Duodenal mucosa (tissue), 2 donors: ENCODE results near the gene JAG1.
A peak's percentile ranks its signal among the peaks of the same experiment; 100 is the strongest.

ENCODE experiments used
- H3K27ac ChIP-seq: one replicate; pipeline ENCODE4 v1.7.0; 2013; ENCODE audit warnings: low read depth, low read length
- H3K27me3 ChIP-seq, 2 donors: one replicate each; pipeline ENCODE4 v1.7.0; 2013; ENCODE audit warnings: low read length in 2 of 2, control low read depth in 1 of 2; ENCODE audit not compliant: insufficient read depth in 2 of 2, control insufficient read depth in 1 of 2
- H3K36me3 ChIP-seq, 2 donors: one replicate each; pipeline ENCODE4 v1.7.0; 2013; ENCODE audit warnings: low read length in 2 of 2, control low read depth in 1 of 2; ENCODE audit not compliant: insufficient read depth in 2 of 2, control insufficient read depth in 1 of 2
- H3K4me1 ChIP-seq, 2 donors: one replicate each; pipeline ENCODE4 v1.7.0; 2013; ENCODE audit warnings: low read length in 2 of 2, control low read depth in 1 of 2; ENCODE audit not compliant: insufficient read depth in 2 of 2, control insufficient read depth in 1 of 2
- H3K4me3 ChIP-seq, 2 donors: one replicate each; pipeline ENCODE4 v1.7.0; 2013; ENCODE audit warnings: low read length in 2 of 2, low read depth in 1 of 2
- H3K9ac ChIP-seq, 2 donors: one replicate each; pipeline ENCODE4 v1.7.0; 2013; ENCODE audit warnings: low read length in 2 of 2, low read depth in 1 of 2
- H3K9me3 ChIP-seq, 2 donors: one replicate each; pipeline ENCODE4 v1.7.0; 2013; ENCODE audit warnings: low read length in 2 of 2, control low read depth in 1 of 2; ENCODE audit not compliant: control insufficient read depth in 1 of 2

The JAG1 gene

GRCh38 chr20:10713161-10713560, 39.4 kb upstream of the JAG1 start:
- Histone ChIP-seq H3K27ac (no peak overlapping the region), H3K27me3 (no peaks in the 10 kb centered on the region), H3K9ac (no peak overlapping the region), H3K4me3 (no peak overlapping the region), H3K4me1 (peaks cover 20 to 28% of the 10 kb centered on the region in 2 donors), H3K36me3 (no peaks in the 10 kb centered on the region), H3K9me3 (no peaks in the 10 kb centered on the region)

GRCh38 chr20:10711903-10712451, 38.2 kb upstream of the JAG1 start:
- H3K9me3 ChIP-seq = no peaks in the 10 kb centered on the region
- H3K4me3 ChIP-seq = peak overlapping the region; percentile 24 to 49
- peaks cover 22 to 32% of the 10 kb centered on the region in 2 donors for H3K4me1 ChIP-seq
- no peak overlapping the region for H3K27ac ChIP-seq
- peak overlapping the region in 1 of 2 donors; percentile 48 for H3K9ac ChIP-seq
- H3K27me3 ChIP-seq = no peaks in the 10 kb centered on the region
- no peaks in the 10 kb centered on the region for H3K36me3 ChIP-seq

GRCh38 chr20:10710991-10711775, 37.4 kb upstream of the JAG1 start:
- H3K4me1 ChIP-seq = peaks cover 22 to 32% of the 10 kb centered on the region in 2 donors
- no peaks in the 10 kb centered on the region for H3K27me3 ChIP-seq
- H3K36me3 ChIP-seq = no peaks in the 10 kb centered on the region
- peak overlapping the region in 1 of 2 donors; percentile 48 for H3K9ac ChIP-seq
- no peak overlapping the region for H3K27ac ChIP-seq
- peak overlapping the region; percentile 24 to 49 for H3K4me3 ChIP-seq
- no peaks in the 10 kb centered on the region for H3K9me3 ChIP-seq

DNA sequence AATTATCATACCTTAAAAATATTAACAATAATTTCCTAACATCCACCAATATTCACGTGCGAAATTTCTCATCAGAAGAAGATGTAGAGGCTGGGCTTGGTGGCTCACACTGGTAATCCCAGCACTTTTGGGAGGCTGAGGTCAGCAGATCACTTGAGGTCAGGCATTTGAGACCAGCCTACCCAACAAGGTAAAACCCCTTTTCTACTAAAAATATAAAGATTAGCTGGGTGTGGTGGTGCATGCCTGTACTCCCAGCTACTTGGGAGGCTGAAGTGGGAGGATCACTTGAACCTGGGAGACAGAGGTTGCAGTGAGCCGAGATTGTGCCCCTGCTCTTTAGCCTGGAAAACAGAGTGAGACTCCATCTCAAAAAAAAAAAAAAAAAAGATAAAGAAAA, 36.1 kb upstream of the JAG1 start:
- Histone ChIP-seq H3K4me1 (peaks cover 22 to 29% of the 10 kb centered on the region in 2 donors), H3K9me3 (no peaks in the 10 kb centered on the region), H3K27ac (no peak overlapping the region), H3K4me3 (no peak overlapping the region), H3K27me3 (no peaks in the 10 kb centered on the region), H3K36me3 (no peaks in the 10 kb centered on the region), H3K9ac (no peak overlapping the region)

GRCh38 chr20:10708351-10709185, 34.8 kb upstream of the JAG1 start:
- H3K27ac ChIP-seq = no peak overlapping the region
- no peaks in the 10 kb centered on the region for H3K36me3 ChIP-seq
- H3K9me3 ChIP-seq = no peaks in the 10 kb centered on the region
- peaks cover 22 to 24% of the 10 kb centered on the region in 2 donors for H3K4me1 ChIP-seq
- no peaks in the 10 kb centered on the region for H3K27me3 ChIP-seq
- no peak overlapping the region for H3K9ac ChIP-seq
- no peak overlapping the region for H3K4me3 ChIP-seq

- peaks cover 22 to 24% of the 10 kb centered on the region in 2 donors for H3K4me1 ChIP-seq
- no peaks in the 10 kb centered on the region for H3K27me3 ChIP-seq
- H3K9me3 ChIP-seq = no peaks in the 10 kb centered on the region
- H3K4me3 ChIP-seq = no peak overlapping the region
- H3K9ac ChIP-seq = no peak overlapping the region
- no peak overlapping the region for H3K27ac ChIP-seq
- H3K36me3 ChIP-seq = no peaks in the 10 kb centered on the region
Measured at GRCh38 chr20:10707791-10708190, 34.0 kb upstream of the JAG1 start.

DNA sequence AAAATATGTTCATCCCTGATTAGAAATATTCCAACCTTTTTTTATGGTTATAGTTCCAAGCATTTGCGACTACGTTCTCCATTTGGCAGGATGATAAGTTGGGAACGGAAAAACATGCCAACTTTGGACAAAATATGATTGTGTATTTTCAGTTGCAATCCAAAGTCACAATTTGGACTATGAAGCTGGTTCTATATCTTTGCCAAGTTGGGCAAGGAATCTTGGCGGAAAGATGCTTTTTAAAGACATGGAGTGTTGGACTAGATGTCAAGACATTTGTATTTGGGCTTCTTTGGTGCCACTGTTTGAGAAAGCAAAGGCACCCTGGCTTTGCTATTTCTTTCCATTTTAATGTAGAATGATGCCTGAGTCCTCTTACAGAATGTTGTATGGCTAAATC, 33.3 kb upstream of the JAG1 start:
- no peak overlapping the region for H3K27ac ChIP-seq
- H3K27me3 ChIP-seq = no peaks in the 10 kb centered on the region
- no peak overlapping the region for H3K4me3 ChIP-seq

DNA sequence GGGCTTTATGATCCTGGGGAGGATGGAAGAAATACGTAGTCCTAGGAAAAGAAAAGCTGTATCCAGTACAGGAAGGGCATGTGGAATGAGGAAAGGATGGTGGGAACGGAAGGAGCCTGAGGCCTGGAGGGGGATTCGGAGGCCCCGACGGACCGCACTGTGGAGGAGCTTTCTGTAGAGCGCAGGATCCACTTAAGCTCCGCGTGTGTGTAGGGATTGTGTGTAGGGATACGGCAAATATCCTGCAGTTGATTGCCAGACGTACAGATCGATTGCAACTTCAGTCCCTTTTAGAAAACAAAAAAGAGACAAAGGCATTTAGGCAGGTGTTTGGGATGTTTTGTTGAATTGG, 32.6 kb upstream of the JAG1 start:
- peaks cover 16 to 18% of the 10 kb centered on the region in 2 donors for H3K4me1 ChIP-seq
- H3K9ac ChIP-seq = no peak overlapping the region
- H3K27me3 ChIP-seq = no peaks in the 10 kb centered on the region
- no peaks in the 10 kb centered on the region for H3K36me3 ChIP-seq
- H3K9me3 ChIP-seq = no peaks in the 10 kb centered on the region
- H3K4me3 ChIP-seq = no peak overlapping the region
- H3K27ac ChIP-seq = no peak overlapping the region

More for the DNA sequence above, 33.3 kb upstream of the JAG1 start:
- Histone ChIP-seq H3K4me1 (peaks cover 20 to 24% of the 10 kb centered on the region in 2 donors), H3K36me3 (no peaks in the 10 kb centered on the region), H3K9me3 (no peaks in the 10 kb centered on the region), H3K9ac (no peak overlapping the region)

DNA sequence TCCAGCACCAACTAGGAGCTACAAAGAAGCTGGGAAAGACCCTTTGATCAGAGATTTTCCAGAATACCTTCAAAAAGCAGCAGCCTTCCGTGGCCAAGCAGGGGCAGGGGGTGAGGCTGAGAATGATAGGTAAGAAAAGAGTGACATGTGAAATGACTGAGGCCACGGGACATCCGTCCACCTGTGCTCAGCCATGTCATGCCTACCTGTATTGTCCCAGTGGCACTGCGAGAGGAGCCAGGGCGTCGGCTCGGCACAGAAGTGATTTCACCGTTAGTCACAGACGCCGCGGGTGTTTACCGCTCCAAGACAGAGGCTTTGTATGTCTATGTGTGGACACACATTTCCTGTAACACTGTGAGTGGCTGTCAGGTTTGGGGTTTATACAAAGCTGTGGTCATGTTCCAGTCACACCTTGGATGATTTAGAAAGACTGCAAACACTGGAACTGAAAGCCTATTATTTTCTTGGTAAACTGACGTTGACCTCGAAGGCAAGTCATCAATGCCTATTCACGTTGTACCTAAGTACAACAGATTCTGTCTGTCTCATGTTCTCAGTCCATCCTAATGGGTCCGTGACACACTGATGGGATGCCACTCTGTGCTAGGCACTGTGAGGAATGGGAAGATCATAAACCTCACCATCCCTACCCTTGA, 32.1 kb upstream of the JAG1 start:
- Histone ChIP-seq H3K9me3 (no peaks in the 10 kb centered on the region), H3K27ac (no peak overlapping the region), H3K9ac (no peak overlapping the region), H3K36me3 (no peaks in the 10 kb centered on the region), H3K4me3 (no peak overlapping the region), H3K4me1 (peaks cover 14 to 16% of the 10 kb centered on the region in 2 donors), H3K27me3 (no peaks in the 10 kb centered on the region)
